Activated CD4-positive, CD25-positive, alpha-beta regulatory T cell (primary cell): Measurements from ENCODE around the gene SIPA1L3.

Source experiments
- DNase-seq, 4 experiments: peaks; one replicate each; lab custom pipeline; 2025; lab: John Stamatoyannopoulos, UW

Gene SIPA1L3

GRCh38 chr19:38105574-38105973 lies 198.6 kb downstream of the SIPA1L3 start:
- no peak for DNase-seq

DNA sequence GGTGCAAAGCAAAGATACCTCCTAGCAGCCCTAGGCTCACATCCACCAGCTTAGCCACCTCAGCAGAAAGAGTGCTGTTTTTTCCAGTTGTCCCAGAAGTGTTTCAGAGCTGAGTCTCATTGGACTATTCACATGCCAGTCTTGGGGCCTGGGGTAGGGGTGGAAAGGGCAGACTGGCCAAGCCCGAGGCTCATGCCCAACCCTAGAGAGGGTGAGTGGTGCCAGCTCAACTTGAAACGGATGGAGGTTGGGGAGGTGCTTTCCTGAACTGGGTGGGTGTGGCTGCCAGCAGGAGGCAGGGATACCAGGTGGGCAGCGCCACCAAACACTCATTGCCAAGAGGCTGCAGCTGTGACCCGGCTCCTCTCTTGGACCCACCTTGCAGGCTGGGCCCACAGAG lies 200.1 kb downstream of the SIPA1L3 start:
- DNase-seq: no peak

- DNase-seq: no peak
Measured at GRCh38 chr19:38111898-38112297, 204.9 kb downstream of the SIPA1L3 start.

DNA sequence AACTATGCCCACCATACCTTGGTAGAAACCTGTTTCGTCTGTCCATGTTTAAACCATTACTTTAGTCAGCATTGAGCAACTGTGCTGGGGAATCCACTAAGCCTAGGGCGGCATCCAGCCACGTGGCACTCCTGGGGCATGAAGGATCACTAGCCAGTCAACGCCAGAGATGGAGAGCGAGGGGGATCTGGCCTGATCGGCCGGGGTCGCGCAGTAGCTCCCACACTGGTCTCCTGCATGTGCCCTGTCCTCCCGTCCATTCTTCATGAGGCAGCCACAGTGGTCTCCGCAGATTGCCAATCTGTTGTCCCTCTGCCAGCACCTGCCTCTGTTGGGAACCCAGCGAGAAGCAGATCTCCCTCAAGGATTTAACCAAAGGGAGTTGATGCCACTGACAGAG lies 207.6 kb downstream of the SIPA1L3 start:
- DNase-seq: no peak

DNA sequence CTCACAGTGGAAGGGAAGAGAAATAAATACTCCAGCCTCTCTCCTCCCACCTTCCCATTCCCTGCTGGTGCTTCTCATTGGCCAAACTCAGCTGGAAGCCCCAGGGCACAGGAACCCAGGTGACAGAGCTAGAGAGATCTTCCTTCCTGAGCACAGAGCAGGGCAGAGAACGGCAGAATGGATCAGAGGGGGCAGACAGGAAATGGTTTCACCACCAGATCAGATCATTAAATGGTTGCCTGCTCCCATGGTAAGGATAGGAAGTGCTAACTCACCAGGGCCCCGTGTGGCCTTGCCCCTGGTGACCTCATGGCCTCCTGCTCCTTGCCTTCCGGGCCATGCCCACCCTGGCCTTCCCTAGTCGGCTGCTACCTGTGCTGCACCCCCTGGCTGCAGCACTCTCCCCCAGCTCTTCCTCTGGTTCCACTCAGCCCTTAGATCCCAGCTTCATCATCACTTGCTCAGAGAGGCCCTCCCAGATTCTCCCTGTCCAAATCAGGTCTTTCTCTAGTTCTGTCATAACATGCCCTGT lies 208.3 kb downstream of the SIPA1L3 start:
- DNase-seq: no peak

- DNase-seq: no peak
Measured at GRCh38 chr19:38118176-38118575, 211.2 kb downstream of the SIPA1L3 start.

GRCh38 chr19:38120471-38121025 lies 213.5 kb downstream of the SIPA1L3 start:
- DNase-seq: no peak

- DNase-seq: no peak
Measured at GRCh38 chr19:38122402-38123093, 215.5 kb downstream of the SIPA1L3 start.

DNA sequence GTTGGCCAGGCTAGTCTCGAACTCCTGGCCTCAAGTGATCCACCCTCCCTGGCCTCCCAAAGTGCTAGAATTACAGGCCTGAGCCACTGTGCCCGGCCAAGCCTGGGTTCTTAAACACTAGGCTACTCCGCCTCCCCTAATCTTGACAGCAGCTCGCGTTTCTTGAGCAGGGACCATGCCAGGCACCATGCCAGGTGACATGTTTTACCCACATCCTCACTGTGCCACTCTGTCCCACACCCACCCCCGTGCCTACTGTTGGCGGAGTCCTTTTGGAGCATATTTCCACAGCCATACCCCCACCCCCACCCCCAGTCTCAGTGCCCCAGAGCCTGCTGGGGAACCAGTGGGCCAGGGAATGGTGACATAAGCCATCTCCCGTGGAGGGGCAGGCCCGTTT lies 218.2 kb downstream of the SIPA1L3 start:
- no peak for DNase-seq

- no peak for DNase-seq
Measured at GRCh38 chr19:38130399-38130798, 223.4 kb downstream of the SIPA1L3 start.

GRCh38 chr19:38132781-38133180 lies 225.8 kb downstream of the SIPA1L3 start:
- no peak for DNase-seq

DNA sequence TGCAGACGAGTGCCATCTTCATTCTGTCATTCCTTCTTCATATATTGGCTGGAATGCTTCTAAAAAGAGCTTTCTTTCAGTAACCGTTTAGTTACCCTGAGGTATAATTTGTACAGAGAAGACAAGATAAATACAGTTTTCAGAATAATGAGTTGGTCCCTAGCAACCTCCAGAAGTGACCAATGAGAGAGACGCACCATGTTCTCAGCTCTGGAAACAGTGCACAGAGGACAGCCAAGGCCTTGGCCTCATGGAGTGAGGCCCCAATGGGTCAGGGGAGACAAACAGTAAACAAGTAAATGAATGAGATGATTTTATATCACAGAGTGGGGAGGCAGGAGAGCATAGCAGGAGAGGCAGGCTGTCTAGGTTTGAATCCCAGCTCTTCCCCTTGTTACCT lies 226.3 kb downstream of the SIPA1L3 start:
- DNase-seq: no peak

DNA sequence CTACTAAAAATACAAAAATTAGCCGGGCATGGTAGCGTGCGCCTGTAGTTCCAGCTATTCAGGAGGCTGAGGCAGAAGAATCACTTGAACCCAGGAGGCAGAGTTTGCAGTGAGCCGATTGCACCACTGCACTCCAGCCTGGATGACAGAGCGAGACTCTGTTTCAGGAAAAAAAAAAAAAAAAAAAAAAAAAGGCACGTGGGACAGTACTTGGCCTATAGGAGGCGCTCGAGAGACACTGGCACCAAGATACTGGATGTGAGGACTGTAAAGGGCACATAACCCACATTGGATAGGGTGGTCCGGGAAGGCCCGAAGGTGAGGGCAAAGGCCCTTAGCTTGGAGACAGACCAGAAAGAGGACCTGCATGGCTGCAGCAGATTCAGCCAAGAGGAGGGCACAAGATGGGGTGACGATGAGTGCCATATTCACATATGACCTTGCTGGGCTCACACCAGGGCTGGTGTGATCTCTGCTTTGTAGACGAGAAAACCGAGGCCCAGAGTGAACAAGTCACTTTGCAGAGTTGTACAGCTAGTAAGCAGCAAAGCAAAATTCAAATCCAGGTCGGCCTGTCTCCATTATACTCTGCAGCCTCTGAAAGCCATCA lies 227.6 kb downstream of the SIPA1L3 start:
- DNase-seq: no peak

- DNase-seq: no peak
Measured at GRCh38 chr19:38135150-38135998, 228.4 kb downstream of the SIPA1L3 start.

DNA sequence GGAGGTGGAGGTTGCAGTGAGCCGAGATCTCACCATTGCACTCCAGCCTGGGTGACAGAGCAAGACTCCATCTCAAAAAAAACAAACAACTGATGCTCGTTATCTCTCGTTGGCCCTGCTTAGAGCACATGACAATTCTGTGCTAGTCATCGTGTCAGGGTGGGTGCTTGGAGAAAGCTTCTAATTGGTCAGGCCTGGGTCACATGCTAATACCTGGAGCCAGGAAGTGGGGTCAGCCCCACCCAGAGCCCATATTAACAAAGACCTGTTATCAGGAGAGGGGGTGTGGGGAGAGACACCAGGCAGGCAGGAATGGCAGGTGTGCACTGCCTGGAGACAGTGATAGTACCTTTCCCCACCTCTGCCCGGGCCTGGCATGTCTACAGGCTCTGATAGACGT lies 232.1 kb downstream of the SIPA1L3 start:
- no peak for DNase-seq

DNA sequence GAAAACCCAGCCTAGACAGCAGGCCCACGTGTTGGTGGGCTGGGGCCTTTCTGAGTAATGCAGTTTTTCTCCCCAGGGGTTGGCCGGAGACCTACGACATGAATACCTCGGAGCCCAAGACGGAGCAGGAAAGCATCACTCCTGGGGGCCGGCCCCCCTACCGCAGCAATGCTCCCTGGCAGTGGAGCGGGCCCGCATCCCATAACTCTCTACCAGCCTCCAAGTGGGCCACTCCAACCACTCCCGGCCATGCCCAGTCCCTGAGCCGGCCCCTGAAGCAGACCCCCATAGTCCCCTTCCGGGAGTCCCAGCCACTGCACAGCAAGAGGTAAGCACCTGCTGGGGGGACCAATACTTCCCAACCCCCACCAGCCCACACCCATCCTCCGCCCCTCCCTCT lies 234.1 kb downstream of the SIPA1L3 start:
- no peak for DNase-seq

DNA sequence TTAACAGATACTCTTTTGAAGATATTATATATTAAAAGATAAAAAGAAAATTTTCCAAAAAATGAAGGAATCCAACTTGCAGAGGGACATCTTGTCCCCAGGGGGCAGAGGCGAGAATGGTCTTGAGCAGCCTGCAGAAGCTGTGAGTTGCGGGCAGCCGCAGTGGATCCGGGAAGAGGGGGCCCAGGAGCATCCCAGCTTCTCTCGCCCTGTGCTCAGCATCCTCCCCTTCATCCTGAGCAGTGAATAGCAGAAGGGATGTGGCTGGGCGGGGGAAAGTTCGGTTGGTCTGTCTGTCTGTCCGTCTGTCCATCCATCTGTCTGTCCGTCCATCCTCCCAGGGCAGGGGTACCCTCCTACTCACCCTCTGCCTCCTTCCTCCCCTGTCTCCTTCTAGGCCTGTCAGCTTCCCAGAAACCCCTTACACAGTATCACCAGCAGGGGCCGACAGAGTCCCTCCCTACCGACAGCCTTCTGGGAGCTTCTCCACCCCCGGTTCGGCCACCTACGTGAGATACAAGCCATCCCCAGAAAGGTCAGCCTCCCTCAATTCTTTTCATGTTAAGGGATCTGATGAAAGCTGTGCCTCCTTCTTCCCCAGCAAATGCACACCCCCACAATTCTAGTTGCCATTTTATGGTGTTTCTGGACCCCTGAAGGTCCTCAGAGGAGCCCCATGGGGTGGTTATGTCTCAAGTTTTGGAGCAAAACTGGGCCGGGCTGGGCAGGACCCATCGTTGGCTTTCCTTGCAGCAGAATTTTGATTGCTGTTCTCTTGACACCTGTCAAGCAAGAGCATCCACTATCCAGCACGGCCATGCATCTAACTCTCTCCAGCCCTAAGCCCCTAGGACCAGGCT lies 235.4 kb downstream of the SIPA1L3 start:
- DNase-seq: no peak

DNA sequence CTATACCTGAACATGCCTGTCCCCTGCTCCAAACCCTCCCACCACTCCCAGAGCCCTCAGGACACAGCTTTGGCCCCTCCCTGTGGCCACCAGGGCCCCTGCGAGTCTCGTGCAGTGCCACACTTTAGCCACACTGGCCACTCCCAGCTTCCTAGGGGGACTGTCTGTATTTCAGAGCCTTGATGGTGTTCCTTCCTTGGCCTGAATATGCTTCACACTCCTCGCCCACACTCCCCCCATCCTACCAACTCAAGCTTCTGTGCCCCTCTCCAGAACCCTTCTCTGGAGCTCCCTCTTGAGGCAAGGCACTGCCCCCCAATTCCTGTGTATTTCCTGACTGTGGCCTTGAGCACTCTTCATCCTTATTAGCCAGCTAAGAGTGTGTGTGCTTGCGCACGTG lies 236.8 kb downstream of the SIPA1L3 start:
- no peak for DNase-seq

GRCh38 chr19:38144667-38145066 lies 237.7 kb downstream of the SIPA1L3 start:
- no peak for DNase-seq

DNA sequence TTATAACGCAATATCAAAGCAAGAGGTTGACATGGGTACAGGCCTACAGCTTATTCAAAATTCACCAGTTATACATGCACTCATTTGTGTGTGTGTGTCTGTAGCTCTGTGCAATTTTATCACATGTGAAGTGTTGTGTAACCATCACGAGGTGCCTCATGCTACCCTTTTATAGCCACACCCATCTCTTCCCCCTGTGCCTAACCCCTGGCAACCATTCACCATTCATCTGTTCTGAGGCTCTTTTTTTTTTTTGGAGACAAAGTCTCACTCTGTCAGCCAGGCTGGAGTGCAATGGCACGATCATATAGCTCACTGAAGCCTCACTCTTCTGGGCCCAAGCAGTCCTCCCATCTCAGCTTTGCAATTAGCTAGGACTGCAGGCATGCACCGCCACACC lies 238.6 kb downstream of the SIPA1L3 start:
- no peak for DNase-seq

GRCh38 chr19:38148337-38148736 lies 241.3 kb downstream of the SIPA1L3 start:
- DNase-seq: no peak

DNA sequence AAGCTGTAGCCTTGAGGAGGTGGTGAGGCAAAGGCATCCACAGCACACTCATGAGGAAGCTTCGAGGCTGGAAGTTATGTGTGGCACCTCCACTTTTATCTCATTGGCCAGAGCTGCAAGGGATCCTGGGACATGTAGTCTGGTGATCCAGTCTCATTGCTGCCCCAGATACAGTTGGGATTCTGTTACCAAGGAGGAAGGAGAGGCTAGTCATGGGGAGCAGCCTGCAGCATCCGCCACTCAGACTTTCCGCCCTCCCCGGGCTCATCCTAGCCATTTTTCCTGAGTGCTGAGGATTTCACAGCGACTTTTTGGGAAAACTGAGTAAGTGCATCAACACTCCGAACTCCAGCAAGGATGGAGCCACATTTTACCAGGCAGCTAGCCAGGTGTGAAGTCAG lies 242.7 kb downstream of the SIPA1L3 start:
- DNase-seq: no peak
